GM23338 (cell line): ENCODE results near the gene FUT8. TPM values are rescaled to one million over a fixed set of nuclear protein-coding genes. Genes with fewer than 3 reads are reported as not detected.

Experiments used
- ATAC-seq: fragments of 200-7000 bp; cut with Tn5 transposase; 3 replicates; pipeline ENCODE4 v1.9.1; 2020
- DNase-seq: peaks from one replicate; pipeline ENCODE4 v3.0.0-alpha.2; 2015; ENCODE audit warnings: low spot score
- H2AFZ ChIP-seq: fragments of 200-600 bp; sonication (generic); 2 replicates; pipeline ENCODE4 v1.8.0; 2016; ENCODE audit warnings: antibody characterized with exemption, mild to moderate bottlenecking, moderate library complexity
- H3F3A ChIP-seq: fragments of 200-600 bp; sonication (generic); replicated peaks from 2 replicates; pipeline ENCODE4 v1.8.0; 2017; ENCODE audit warnings: antibody characterized with exemption, mixed run types, low read depth
- H3K27ac ChIP-seq: fragments of 200-600 bp; sonication (generic); 2 replicates; pipeline ENCODE4 v1.6.1; 2016; ENCODE audit warnings: low read depth
- H3K27me3 ChIP-seq: fragments of 200-600 bp; sonication (generic); 2 replicates; pipeline ENCODE4 v1.8.0; 2016; ENCODE audit warnings: mild to moderate bottlenecking, mixed run types, moderate library complexity; ENCODE audit not compliant: insufficient read depth
- H3K36me3 ChIP-seq: fragments of 200-600 bp; sonication (generic); 2 replicates; pipeline ENCODE4 v1.8.0; 2016; ENCODE audit warnings: mild to moderate bottlenecking; ENCODE audit not compliant: insufficient read depth
- H3K4me1 ChIP-seq: fragments of 200-600 bp; sonication (generic); 2 replicates; pipeline ENCODE4 v1.8.0; 2016; ENCODE audit warnings: mild to moderate bottlenecking, moderate library complexity; ENCODE audit not compliant: insufficient read depth
- H3K4me2 ChIP-seq: fragments of 200-600 bp; sonication (generic); 2 replicates; pipeline ENCODE4 v1.7.1; 2017; ENCODE audit warnings: mixed run types
- H3K4me3 ChIP-seq: fragments of 200-600 bp; sonication (generic); 2 replicates; pipeline ENCODE4 v1.6.1; 2016; ENCODE audit warnings: mixed run types
- H3K79me2 ChIP-seq: fragments of 200-600 bp; sonication (generic); replicated peaks from 2 replicates; pipeline ENCODE4 v1.8.0; 2017; ENCODE audit warnings: mild to moderate bottlenecking; ENCODE audit not compliant: insufficient read depth
- H3K9me2 ChIP-seq: fragments of 200-600 bp; sonication (generic); 2 replicates; pipeline ENCODE4 v1.8.0; 2017; ENCODE audit not compliant: insufficient read depth
- H4K20me1 ChIP-seq: fragments of 200-600 bp; sonication (generic); replicated peaks from 2 replicates; pipeline ENCODE4 v1.8.0; 2017; ENCODE audit warnings: mild to moderate bottlenecking; ENCODE audit not compliant: insufficient read depth
- H3K27ac Mint-ChIP-seq: 2 replicates; pipeline ENCODE4 v1.8.0; 2020; ENCODE audit warnings: inconsistent platforms, mild to moderate bottlenecking, moderate library complexity, mixed read lengths
- H3K27me3 Mint-ChIP-seq: 3 replicates; pipeline ENCODE4 v1.8.0; 2022; ENCODE audit warnings: low read depth, mild to moderate bottlenecking, moderate library complexity, mixed read lengths, inconsistent platforms; ENCODE audit not compliant: insufficient read depth, poor library complexity
- H3K36me3 Mint-ChIP-seq: 3 replicates; pipeline ENCODE4 v1.8.0; 2021; ENCODE audit warnings: low read depth, mild to moderate bottlenecking, inconsistent platforms, moderate library complexity, mixed read lengths
- H3K4me1 Mint-ChIP-seq: 3 replicates; pipeline ENCODE4 v1.8.0; 2020; ENCODE audit warnings: mild to moderate bottlenecking, inconsistent platforms, mixed read lengths
- H3K4me3 Mint-ChIP-seq: 3 replicates; pipeline ENCODE4 v1.8.0; 2021; ENCODE audit warnings: moderate library complexity, mild to moderate bottlenecking, inconsistent platforms, mixed read lengths
- H3K9me3 Mint-ChIP-seq: 3 replicates; pipeline ENCODE4 v1.8.0; 2020; ENCODE audit warnings: moderate library complexity, mild to moderate bottlenecking, inconsistent platforms, mixed read lengths
- CREB1 ChIP-seq: fragments of 250-450 bp; sonication (Bioruptor Pico); IDR thresholded peaks from 2 replicates; pipeline ENCODE4 v1.5.0; 2020; ENCODE audit warnings: low read depth, mild to moderate bottlenecking, moderate library complexity
- CTCF ChIP-seq, 2 experiments: fragments of 200-600 bp in 1 of 2; sonication (generic) in 1 of 2; conservative IDR thresholded peaks; 2 replicates each; pipeline versions ENCODE4 v1.5.1 to v1.6.1; 2016 to 2017; ENCODE audit warnings: antibody characterized with exemption in 2 of 2, low read depth in 2 of 2, mild to moderate bottlenecking in 2 of 2, moderate library complexity in 1 of 2
- EZH2 ChIP-seq: fragments of 200-600 bp; sonication (generic); IDR thresholded peaks from one replicate; pipeline ENCODE4 v1.8.0; 2017; ENCODE audit warnings: antibody characterized with exemption, mild to moderate bottlenecking, low read depth; ENCODE audit not compliant: unreplicated experiment
- EZH2phosphoT487 ChIP-seq: fragments of 200-600 bp; sonication (generic); IDR thresholded peaks from one replicate; pipeline ENCODE4 v1.8.1; 2018; ENCODE audit warnings: antibody characterized with exemption; ENCODE audit not compliant: unreplicated experiment
- NANOG ChIP-seq: IDR thresholded peaks from 2 replicates; pipeline ENCODE4 v1.6.1; 2016; ENCODE audit warnings: antibody characterized with exemption, borderline replicate concordance
- STAT1 ChIP-seq: IDR thresholded peaks from one replicate; pipeline ENCODE4 v1.6.1; 2016; ENCODE audit warnings: antibody characterized with exemption; ENCODE audit not compliant: unreplicated experiment
- polyA plus RNA-seq: library from polyadenylated mRNA; unstranded; fragments of >200 nt; fragmentation: Nextera tagmentation; extraction: Ambion mirVana; gene quantifications from 2 replicates; pipeline ENCODE4 v1.2.1, GENCODE V29; 2016
- total RNA-seq: library from RNA; depleted of rRNA; stranded (reverse); fragments of >200 nt; shearing (Covaris generic); gene quantifications from 2 replicates; pipeline ENCODE4 v1.2.3, GENCODE V29; 2014
- TF ChIP-seq, protein P1 (sequence below): fragments of 250-450 bp; sonication (Bioruptor Pico); IDR thresholded peaks from 2 replicates; pipeline ENCODE4 v1.5.0; 2020; ENCODE audit warnings: mild to moderate bottlenecking, moderate library complexity
- TF ChIP-seq, protein P2 (sequence below): IDR thresholded peaks from one replicate; pipeline ENCODE4 v1.6.1; 2018; ENCODE audit warnings: antibody characterized with exemption; ENCODE audit not compliant: unreplicated experiment
- TF ChIP-seq, protein P3 (sequence below): IDR thresholded peaks from 2 replicates; pipeline ENCODE4 v1.6.1; 2016; ENCODE audit warnings: antibody characterized with exemption

Gene FUT8
- total and polyA plus RNA-seq, 2 experiments from 2014 or later, result 8.2 to 23.2 TPM

DNA sequence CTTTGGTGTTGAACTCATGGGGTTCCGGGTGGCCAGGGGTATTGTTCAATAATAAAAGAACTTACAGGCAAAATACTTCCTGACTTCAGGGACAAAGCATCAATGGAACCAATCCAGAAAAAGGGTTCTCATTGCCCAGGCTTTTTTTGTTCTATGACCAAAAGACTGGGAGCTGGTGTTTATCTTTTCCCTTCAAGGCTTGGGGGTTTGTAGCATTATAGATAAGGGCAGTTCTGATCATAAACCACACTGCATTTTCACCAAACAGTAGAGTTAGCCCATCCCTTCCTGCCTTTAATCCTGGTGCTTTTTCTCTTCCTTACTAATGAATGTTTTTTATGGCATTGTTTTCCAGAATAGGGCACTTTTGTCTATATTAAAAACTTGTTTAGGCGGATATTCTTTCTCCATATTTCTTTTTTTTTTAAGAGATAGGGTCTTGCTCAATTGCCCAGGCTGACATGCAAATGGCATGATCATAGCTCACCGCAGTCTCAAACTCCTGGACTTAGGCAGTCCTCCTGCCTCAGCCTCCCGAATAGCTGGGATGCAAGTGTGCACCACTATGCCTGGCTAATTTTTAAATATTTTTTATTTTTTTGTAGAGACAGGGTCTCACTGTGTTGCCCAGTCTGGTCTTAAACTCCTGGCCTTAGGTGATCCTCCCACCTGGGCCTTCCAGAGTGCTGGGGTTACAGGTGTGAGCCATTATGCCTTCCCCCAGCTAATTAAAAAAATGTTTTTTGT is 9.7 kb downstream of the FUT8 start:
- Histone ChIP-seq H3K4me2 (no peak overlapping the region), H3K79me2 (peaks cover 27% of the 10 kb centered on the region), H3K36me3 (no peaks in the 10 kb centered on the region), H3F3A (no peaks in the 10 kb centered on the region), H3K4me3 (no peak overlapping the region), H3K9me2 (no peaks in the 10 kb centered on the region), H3K4me1 (no peaks in the 10 kb centered on the region), H2AFZ (no peak overlapping the region), H3K27ac (no peak overlapping the region), H4K20me1 (no peaks in the 10 kb centered on the region), H3K27me3 (no peaks in the 10 kb centered on the region)
- TF ChIP-seq, protein P1, sequence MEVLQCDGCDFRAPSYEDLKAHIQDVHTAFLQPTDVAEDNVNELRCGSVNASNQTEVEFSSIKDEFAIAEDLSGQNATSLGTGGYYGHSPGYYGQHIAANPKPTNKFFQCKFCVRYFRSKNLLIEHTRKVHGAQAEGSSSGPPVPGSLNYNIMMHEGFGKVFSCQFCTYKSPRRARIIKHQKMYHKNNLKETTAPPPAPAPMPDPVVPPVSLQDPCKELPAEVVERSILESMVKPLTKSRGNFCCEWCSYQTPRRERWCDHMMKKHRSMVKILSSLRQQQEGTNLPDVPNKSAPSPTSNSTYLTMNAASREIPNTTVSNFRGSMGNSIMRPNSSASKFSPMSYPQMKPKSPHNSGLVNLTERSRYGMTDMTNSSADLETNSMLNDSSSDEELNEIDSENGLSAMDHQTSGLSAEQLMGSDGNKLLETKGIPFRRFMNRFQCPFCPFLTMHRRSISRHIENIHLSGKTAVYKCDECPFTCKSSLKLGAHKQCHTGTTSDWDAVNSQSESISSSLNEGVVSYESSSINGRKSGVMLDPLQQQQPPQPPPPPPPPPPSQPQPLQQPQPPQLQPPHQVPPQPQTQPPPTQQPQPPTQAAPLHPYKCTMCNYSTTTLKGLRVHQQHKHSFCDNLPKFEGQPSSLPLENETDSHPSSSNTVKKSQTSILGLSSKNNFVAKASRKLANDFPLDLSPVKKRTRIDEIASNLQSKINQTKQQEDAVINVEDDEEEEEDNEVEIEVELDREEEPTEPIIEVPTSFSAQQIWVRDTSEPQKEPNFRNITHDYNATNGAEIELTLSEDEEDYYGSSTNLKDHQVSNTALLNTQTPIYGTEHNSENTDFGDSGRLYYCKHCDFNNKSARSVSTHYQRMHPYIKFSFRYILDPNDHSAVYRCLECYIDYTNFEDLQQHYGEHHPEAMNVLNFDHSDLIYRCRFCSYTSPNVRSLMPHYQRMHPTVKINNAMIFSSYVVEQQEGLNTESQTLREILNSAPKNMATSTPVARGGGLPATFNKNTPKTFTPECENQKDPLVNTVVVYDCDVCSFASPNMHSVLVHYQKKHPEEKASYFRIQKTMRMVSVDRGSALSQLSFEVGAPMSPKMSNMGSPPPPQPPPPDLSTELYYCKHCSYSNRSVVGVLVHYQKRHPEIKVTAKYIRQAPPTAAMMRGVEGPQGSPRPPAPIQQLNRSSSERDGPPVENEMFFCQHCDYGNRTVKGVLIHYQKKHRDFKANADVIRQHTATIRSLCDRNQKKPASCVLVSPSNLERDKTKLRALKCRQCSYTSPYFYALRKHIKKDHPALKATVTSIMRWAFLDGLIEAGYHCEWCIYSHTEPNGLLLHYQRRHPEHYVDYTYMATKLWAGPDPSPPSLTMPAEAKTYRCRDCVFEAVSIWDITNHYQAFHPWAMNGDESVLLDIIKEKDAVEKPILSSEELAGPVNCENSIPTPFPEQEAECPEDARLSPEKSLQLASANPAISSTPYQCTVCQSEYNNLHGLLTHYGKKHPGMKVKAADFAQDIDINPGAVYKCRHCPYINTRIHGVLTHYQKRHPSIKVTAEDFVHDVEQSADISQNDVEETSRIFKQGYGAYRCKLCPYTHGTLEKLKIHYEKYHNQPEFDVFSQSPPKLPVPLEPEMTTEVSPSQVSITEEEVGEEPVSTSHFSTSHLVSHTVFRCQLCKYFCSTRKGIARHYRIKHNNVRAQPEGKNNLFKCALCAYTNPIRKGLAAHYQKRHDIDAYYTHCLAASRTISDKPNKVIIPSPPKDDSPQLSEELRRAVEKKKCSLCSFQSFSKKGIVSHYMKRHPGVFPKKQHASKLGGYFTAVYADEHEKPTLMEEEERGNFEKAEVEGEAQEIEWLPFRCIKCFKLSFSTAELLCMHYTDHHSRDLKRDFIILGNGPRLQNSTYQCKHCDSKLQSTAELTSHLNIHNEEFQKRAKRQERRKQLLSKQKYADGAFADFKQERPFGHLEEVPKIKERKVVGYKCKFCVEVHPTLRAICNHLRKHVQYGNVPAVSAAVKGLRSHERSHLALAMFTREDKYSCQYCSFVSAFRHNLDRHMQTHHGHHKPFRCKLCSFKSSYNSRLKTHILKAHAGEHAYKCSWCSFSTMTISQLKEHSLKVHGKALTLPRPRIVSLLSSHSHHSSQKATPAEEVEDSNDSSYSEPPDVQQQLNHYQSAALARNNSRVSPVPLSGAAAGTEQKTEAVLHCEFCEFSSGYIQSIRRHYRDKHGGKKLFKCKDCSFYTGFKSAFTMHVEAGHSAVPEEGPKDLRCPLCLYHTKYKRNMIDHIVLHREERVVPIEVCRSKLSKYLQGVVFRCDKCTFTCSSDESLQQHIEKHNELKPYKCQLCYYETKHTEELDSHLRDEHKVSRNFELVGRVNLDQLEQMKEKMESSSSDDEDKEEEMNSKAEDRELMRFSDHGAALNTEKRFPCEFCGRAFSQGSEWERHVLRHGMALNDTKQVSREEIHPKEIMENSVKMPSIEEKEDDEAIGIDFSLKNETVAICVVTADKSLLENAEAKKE, result no peak
- TF ChIP-seq, protein P2, sequence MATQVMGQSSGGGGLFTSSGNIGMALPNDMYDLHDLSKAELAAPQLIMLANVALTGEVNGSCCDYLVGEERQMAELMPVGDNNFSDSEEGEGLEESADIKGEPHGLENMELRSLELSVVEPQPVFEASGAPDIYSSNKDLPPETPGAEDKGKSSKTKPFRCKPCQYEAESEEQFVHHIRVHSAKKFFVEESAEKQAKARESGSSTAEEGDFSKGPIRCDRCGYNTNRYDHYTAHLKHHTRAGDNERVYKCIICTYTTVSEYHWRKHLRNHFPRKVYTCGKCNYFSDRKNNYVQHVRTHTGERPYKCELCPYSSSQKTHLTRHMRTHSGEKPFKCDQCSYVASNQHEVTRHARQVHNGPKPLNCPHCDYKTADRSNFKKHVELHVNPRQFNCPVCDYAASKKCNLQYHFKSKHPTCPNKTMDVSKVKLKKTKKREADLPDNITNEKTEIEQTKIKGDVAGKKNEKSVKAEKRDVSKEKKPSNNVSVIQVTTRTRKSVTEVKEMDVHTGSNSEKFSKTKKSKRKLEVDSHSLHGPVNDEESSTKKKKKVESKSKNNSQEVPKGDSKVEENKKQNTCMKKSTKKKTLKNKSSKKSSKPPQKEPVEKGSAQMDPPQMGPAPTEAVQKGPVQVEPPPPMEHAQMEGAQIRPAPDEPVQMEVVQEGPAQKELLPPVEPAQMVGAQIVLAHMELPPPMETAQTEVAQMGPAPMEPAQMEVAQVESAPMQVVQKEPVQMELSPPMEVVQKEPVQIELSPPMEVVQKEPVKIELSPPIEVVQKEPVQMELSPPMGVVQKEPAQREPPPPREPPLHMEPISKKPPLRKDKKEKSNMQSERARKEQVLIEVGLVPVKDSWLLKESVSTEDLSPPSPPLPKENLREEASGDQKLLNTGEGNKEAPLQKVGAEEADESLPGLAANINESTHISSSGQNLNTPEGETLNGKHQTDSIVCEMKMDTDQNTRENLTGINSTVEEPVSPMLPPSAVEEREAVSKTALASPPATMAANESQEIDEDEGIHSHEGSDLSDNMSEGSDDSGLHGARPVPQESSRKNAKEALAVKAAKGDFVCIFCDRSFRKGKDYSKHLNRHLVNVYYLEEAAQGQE, result no peak
- TF ChIP-seq STAT1 (no peak), NANOG (no peak), CREB1 (CRISPR knock-in tag) (no peak), CTCF (conservative IDR thresholded peaks at IDR 0.05; ENCODE audit: low read depth in 2 of 2) (no peak), EZH2phosphoT487 (no peak), EZH2 (no peak)
- TF ChIP-seq, protein P3, sequence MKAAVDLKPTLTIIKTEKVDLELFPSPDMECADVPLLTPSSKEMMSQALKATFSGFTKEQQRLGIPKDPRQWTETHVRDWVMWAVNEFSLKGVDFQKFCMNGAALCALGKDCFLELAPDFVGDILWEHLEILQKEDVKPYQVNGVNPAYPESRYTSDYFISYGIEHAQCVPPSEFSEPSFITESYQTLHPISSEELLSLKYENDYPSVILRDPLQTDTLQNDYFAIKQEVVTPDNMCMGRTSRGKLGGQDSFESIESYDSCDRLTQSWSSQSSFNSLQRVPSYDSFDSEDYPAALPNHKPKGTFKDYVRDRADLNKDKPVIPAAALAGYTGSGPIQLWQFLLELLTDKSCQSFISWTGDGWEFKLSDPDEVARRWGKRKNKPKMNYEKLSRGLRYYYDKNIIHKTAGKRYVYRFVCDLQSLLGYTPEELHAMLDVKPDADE, result no peak
- Mint-ChIP-seq H3K9me3 (no peaks in the 10 kb centered on the region), H3K27ac (no peak overlapping the region), H3K4me3 (no peak overlapping the region), H3K36me3 (no peaks in the 10 kb centered on the region), H3K4me1 (peaks cover 2% of the 10 kb centered on the region), H3K27me3 (peaks cover 1% of the 10 kb centered on the region)
- no peak for DNase-seq
- ATAC-seq, result no peak
